GM13976 (cell line): ENCODE measurements around the gene CWC27.

Source experiments
- DNase-seq: peaks from one replicate; pipeline ENCODE4 v3.0.0; 2012; ENCODE audit warnings: low spot score
- CTCF ChIP-seq: IDR thresholded peaks from 2 replicates; pipeline ENCODE4 v1.5.1; 2012; ENCODE audit warnings: borderline replicate concordance, mild to moderate bottlenecking; ENCODE audit not compliant: insufficient read depth; ENCODE audit errors: extremely low read depth, missing control alignments, control extremely low read depth
- in situ Hi-C: fragments of 300-500 bp; cut with MboI; formaldehyde crosslinking; loops from one replicate; pipeline ENCODE4 v1.12.0; 2022; ENCODE audit warnings: low sequenced_read_pairs, mixed read lengths, inconsistent platforms; ENCODE audit not compliant: unreplicated experiment

The CWC27 gene

DNA sequence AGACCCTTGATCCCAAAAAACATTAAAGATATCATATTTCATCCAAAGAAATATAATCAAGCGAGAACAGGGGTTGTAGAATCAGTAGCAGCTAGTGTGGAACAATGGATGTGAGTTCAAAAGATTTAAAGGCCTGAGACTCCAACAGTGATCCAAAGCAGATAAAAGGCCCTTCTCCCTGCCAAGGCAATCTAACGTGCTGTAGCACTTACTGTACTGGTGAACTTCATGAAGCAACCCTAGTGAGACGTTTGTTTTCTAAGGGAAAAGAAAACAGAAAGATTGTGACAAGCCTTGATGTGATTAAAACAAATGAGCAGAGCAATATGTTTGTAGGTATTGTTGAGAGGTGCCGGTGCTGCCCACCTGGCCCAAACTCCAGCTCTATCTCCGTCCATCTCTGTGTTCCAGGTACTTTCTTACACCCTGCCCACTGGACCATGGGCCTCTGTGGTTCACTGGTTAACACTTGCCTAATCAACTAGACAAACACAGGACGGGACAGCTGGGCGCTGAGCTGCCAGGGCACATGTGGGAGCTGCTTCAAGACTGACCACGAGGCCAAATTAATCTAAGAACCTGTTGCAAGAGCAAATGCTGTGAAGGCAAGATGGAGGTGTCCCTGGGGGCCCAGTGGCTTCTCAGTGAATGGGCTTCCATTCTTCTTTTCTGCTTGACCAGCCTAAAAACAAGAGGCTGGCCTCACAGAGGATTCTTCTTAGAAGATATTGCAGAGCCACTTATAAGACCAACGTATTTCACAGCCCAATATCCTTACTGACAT is 265.5 kb downstream of the CWC27 start:
- no peak for TF ChIP-seq CTCF
- in situ Hi-C loops: no loop called here
- no peak for DNase-seq

DNA sequence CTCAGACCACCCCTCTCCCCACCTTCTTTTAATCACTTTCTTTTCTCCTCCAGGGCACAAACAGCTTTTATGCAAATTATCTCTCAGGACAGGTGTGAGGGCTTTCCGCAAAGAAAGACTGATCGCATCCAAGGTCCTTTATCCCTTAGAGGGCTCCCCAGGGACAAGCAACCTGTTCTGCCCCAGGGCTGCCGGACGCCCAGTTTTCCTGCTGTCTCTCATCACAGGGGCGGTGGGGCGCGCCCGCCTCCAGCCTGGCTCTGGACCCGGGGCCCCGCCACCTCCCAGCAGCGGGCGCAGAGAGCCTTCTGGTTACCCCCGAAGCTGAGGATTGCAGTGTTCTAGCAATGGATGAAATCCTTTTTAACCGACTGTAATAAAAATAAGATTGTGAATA is 266.1 kb downstream of the CWC27 start:
- TF ChIP-seq CTCF: no peak
- peak; percentile 26 for DNase-seq
- in situ Hi-C loops: no loop called here

- no peak for TF ChIP-seq CTCF
- DNase-seq: peak; percentile 89
- in situ Hi-C loops: no loop called here
These were observed 266.8 kb downstream of the CWC27 start for GRCh38 chr5:65035211-65036206.

DNA sequence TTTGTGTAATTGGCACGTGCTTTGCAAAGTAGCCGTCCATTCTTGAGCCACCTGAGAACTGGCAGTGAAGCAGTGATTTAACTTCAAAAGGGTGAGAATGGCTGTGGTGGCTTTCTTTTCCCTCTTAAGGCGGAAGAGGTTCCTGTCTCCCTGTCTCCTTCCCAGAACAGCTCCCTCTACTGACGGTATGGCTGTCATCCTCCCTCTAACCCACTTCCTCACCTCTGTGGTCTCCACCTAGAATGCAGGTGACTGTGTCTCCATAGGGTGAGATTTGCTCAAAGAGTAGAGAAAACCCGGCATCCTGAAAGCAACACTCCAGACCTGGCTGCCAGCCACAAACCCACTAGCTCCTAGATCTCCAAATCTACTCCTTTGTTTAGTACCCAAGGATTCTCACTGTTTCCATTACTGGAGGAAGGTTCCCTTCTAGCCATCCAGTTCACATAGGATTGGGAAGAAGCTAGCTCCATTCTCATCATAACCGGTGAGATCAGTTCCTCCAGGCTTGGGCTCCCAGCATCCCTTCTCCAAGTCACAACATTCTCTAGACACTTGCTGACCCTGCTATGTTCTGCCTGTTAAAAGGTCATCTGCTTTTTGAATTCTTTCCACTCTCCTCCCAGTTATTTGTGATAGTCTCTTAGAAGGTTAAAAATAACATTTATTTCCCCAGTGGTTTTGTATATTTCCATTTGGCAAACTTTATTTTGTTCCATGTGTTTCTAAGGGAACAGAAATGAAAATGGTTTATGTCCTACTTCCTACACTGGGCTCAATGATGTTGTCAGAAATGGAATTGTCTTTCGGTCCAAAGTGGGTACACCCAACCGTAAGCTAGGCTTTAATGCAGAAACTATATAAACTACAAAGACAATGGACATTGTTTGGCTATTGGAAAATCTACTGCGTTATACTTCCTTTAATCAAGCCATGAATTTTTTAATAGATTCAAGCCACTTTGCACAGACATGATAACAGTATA is 269.4 kb downstream of the CWC27 start:
- DNase-seq: no peak
- TF ChIP-seq CTCF: no peak
- in situ Hi-C loops: no loop called here

DNA sequence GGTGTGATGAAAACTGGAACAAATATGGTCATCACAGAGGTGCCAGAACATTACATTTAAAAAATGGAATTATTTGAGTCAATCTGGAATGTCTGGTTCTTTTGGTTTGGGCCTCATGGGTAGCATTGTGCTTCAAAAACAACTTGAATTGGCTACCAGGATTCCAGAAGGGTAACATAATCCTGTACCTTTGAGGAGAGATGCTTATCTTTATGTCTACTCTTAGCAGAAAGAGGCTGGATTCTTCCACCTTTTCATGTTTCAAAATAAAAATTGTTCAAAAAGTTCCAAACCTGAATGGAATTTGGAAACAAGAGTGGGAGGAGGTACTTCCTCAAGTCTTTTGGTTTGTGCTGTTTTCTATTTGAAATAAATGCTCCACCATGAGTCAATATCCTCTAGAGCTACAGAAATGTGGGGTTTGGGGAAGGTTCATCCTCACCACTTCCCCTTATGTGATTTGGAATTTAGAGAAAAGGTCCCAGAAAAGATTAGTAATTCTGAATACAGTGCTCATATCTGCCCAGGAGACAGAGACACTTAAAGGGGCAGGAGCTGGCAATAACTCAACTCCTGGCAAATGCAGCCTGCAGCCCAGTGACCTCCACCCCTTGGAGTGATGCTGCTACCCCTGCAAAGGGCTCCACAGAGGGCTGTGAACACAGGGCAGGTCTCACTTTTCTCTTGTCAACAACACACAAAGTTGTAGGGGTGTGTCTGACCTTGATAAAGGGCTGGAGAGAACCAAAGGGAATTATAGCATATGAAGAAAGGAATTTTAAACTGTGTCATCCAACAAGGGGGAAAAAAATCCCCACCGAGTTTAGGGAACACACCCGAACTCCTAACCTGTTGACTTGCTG is 272.8 kb downstream of the CWC27 start:
- no peak for TF ChIP-seq CTCF
- in situ Hi-C loops: no loop called here
- no peak for DNase-seq
